ENCODE data around the gene DNAJA1.

DNAJA1 gene

DNA sequence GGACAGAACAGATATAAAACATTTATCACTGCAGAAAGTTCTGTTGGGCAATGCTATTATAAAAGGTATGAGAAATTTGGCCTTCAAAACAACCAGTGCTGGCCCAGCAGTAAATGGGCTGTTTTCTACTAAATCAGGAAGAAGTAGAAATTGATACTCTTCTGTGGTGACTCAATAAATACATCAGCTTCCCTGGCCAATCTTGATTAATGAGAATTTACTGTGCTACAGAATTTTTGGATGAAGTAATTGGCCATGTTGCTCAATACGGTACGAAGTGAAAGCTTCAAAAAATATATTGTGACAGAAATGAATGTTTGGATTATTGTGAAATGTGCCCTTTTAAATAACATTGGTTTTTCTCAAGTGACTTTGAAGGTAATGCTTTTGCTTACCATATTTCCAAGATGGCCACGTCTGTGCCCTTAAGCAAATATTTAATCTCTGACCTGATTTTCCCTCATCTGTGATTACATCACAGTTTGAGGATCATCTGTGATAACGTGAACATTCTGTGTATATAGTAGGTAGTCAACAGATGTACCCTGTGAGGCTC, 4.2 kb downstream of the DNAJA1 start:
- no peak for TF ChIP-seq CTCF (IDR thresholded peaks at IDR 0.05; ENCODE audit: control insufficient read depth, extremely low read depth, insufficient read depth)
- DNase-seq (ENCODE audit: low read depth), result peak; percentile 37
- H3K4me3 ChIP-seq (ENCODE audit: low read depth, low read length), result no peak overlapping the region

DNA sequence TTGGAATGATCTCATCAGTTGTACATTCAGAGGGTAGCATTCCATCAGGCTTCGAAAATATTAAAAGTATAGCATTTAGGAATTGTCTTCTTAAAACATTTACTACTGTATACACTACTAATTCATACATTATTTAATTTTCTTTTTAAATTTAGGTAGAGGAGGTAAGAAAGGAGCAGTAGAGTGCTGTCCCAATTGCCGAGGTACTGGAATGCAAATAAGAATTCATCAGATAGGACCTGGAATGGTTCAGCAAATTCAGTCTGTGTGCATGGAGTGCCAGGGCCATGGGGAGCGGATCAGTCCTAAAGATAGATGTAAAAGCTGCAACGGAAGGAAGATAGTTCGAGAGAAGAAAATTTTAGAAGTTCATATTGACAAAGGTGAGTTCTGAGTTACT, 5.2 kb downstream of the DNAJA1 start:
- no peak overlapping the region for H3K4me3 ChIP-seq (ENCODE audit: low read depth, low read length)
- DNase-seq (ENCODE audit: low read depth), result no peak
- no peak for TF ChIP-seq CTCF (IDR thresholded peaks at IDR 0.05; ENCODE audit: control insufficient read depth, extremely low read depth, insufficient read depth)

GRCh38 chr9:33032292-33032691, 7.2 kb downstream of the DNAJA1 start:
- TF ChIP-seq CTCF (IDR thresholded peaks at IDR 0.05; ENCODE audit: control insufficient read depth, extremely low read depth, insufficient read depth), result no peak
- DNase-seq (ENCODE audit: low read depth), result no peak
- no peak overlapping the region for H3K4me3 ChIP-seq (ENCODE audit: low read depth, low read length)

- no peak for DNase-seq (ENCODE audit: low read depth)
- no peak for TF ChIP-seq CTCF (IDR thresholded peaks at IDR 0.05; ENCODE audit: control insufficient read depth, extremely low read depth, insufficient read depth)
These were observed 7.8 kb downstream of the DNAJA1 start for GRCh38 chr9:33032865-33033264.

GRCh38 chr9:33040792-33041431, 15.8 kb downstream of the DNAJA1 start:
- DNase-seq (ENCODE audit: low read depth), result no peak
- no peak overlapping the region for H3K4me3 ChIP-seq (ENCODE audit: low read depth, low read length)
- no peak for TF ChIP-seq CTCF (IDR thresholded peaks at IDR 0.05; ENCODE audit: control insufficient read depth, extremely low read depth, insufficient read depth)

More at GRCh38 chr9:33032865-33033264, 7.8 kb downstream of the DNAJA1 start:
- no peak overlapping the region for H3K4me3 ChIP-seq (ENCODE audit: low read depth, low read length)

DNA sequence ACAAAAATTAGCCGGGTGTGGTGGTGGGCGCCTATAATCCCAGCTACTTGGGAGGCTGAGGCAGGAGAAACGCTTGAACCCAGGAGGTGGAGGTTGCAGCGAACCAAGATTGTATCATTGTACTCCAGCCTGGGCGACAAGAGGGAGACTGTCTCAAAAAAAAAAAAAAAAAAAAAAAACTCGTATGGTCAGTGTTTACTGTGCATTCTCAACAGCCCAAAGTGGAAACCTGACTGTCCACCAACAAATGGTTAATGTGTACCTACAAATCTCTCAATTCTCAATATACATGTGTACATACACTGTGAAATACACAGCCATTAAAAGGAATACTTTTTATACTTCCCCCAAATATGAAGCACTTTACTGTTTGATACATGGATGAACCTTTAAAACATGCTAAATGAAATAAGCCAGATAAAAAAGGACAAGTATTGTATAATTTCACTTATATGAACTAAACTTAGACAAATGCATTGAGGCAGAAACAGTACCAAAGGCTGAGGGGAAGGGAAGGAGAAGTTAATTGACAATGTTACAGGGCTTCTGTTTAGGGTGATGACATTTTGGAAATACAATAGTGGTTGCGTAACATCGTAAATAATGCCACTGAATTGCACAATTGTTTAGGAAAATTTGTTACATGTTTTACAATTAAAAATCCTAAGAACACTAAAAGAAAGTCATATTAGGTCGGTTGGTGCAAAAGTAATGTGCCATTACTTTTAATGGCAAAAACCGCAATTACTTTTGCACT, 16.5 kb downstream of the DNAJA1 start:
- DNase-seq (ENCODE audit: low read depth), result no peak
- TF ChIP-seq CTCF (IDR thresholded peaks at IDR 0.05; ENCODE audit: control insufficient read depth, extremely low read depth, insufficient read depth), result no peak
- H3K4me3 ChIP-seq (ENCODE audit: low read depth, low read length), result no peak overlapping the region
